ENCODE measurements around the gene GHR.
A peak's percentile ranks its signal among the peaks of the same experiment; 100 is the strongest.

GHR gene

GRCh38 chr5:42745856-42746255, 322.6 kb downstream of the GHR start:
- Histone ChIP-seq H3K9me3 (replicated peaks; ENCODE audit: insufficient read depth, low read length) (no peaks in the 10 kb centered on the region), H3K9me2 (replicated peaks; ENCODE audit: insufficient read depth, low read length) (no peaks in the 10 kb centered on the region), H3K36me3 (replicated peaks; ENCODE audit: insufficient read depth, low read length) (no peaks in the 10 kb centered on the region), H3K9ac (ENCODE audit: low read length) (no peak overlapping the region), H3K27me3 (replicated peaks; ENCODE audit: insufficient read depth, low read length) (no peaks in the 10 kb centered on the region), H3F3A (ENCODE audit: insufficient read depth, low read length) (no peaks in the 10 kb centered on the region), H2AFZ (ENCODE audit: low read length) (no peak overlapping the region), H4K20me1 (ENCODE audit: insufficient read depth, low read length) (no peaks in the 10 kb centered on the region), H3K4me2 (ENCODE audit: low read depth, low read length) (no peak overlapping the region), H3K27ac (ENCODE audit: low read length) (no peak overlapping the region), H3K4me1 (ENCODE audit: low read length) (no peaks in the 10 kb centered on the region), H3K79me2 (ENCODE audit: low read length) (no peaks in the 10 kb centered on the region), H3K4me3 (ENCODE audit: low read length) (no peak overlapping the region)
- no peak for DNase-seq
- TF ChIP-seq EZH2 (optimal IDR thresholded peaks at IDR 0.05; ENCODE audit: low read depth, low read length) = no peak
- no peak for TF ChIP-seq EZH2phosphoT487 (IDR thresholded peaks at IDR 0.05; ENCODE audit: low read length)
- TF ChIP-seq, protein P1, sequence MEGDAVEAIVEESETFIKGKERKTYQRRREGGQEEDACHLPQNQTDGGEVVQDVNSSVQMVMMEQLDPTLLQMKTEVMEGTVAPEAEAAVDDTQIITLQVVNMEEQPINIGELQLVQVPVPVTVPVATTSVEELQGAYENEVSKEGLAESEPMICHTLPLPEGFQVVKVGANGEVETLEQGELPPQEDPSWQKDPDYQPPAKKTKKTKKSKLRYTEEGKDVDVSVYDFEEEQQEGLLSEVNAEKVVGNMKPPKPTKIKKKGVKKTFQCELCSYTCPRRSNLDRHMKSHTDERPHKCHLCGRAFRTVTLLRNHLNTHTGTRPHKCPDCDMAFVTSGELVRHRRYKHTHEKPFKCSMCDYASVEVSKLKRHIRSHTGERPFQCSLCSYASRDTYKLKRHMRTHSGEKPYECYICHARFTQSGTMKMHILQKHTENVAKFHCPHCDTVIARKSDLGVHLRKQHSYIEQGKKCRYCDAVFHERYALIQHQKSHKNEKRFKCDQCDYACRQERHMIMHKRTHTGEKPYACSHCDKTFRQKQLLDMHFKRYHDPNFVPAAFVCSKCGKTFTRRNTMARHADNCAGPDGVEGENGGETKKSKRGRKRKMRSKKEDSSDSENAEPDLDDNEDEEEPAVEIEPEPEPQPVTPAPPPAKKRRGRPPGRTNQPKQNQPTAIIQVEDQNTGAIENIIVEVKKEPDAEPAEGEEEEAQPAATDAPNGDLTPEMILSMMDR (IDR thresholded peaks at IDR 0.05; ENCODE audit: low read length) = no peak

- H3K27ac ChIP-seq (ENCODE audit: low read length) = no peak overlapping the region
- DNase-seq = peak; percentile 47
- no peaks in the 10 kb centered on the region for H3K9me3 ChIP-seq (replicated peaks; ENCODE audit: insufficient read depth, low read length)
- H3K79me2 ChIP-seq (ENCODE audit: low read length) = no peaks in the 10 kb centered on the region
- H3K36me3 ChIP-seq (replicated peaks; ENCODE audit: insufficient read depth, low read length) = no peaks in the 10 kb centered on the region
- no peaks in the 10 kb centered on the region for H3F3A ChIP-seq (ENCODE audit: insufficient read depth, low read length)
- no peaks in the 10 kb centered on the region for H3K4me1 ChIP-seq (ENCODE audit: low read length)
- no peak overlapping the region for H3K9ac ChIP-seq (ENCODE audit: low read length)
- no peaks in the 10 kb centered on the region for H3K9me2 ChIP-seq (replicated peaks; ENCODE audit: insufficient read depth, low read length)
- TF ChIP-seq, protein P1 (IDR thresholded peaks at IDR 0.05; ENCODE audit: low read length) = no peak
- TF ChIP-seq EZH2 (optimal IDR thresholded peaks at IDR 0.05; ENCODE audit: low read depth, low read length) = no peak
- no peak for TF ChIP-seq EZH2phosphoT487 (IDR thresholded peaks at IDR 0.05; ENCODE audit: low read length)
- no peaks in the 10 kb centered on the region for H3K27me3 ChIP-seq (replicated peaks; ENCODE audit: insufficient read depth, low read length)
- no peaks in the 10 kb centered on the region for H4K20me1 ChIP-seq (ENCODE audit: insufficient read depth, low read length)
- no peak overlapping the region for H2AFZ ChIP-seq (ENCODE audit: low read length)
- H3K4me3 ChIP-seq (ENCODE audit: low read length) = no peak overlapping the region
- no peak overlapping the region for H3K4me2 ChIP-seq (ENCODE audit: low read depth, low read length)
These were observed 325.8 kb downstream of the GHR start for GRCh38 chr5:42749020-42749419.

DNA sequence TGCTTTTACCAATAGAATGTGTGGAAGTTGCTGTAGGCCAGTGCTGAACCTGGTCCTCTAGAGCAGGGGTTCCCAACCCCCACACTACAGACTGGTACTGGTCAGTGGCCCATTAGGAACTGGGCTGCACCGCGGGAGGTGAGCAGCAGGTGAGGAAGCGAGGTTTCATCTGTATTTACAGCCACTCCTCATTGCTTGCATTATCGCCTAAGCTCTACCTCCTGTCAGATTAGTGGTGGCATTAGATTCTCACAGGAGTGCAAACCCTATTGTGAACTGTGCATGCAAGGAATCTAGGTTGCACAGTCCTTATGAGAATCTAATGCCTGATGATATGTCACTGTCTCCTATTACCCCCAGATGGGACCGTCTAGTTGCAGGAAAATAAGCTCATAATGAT, 327.3 kb downstream of the GHR start:
- no peak for TF ChIP-seq EZH2 (optimal IDR thresholded peaks at IDR 0.05; ENCODE audit: low read depth, low read length)
- Histone ChIP-seq H3F3A (ENCODE audit: insufficient read depth, low read length) (no peaks in the 10 kb centered on the region), H3K36me3 (replicated peaks; ENCODE audit: insufficient read depth, low read length) (no peaks in the 10 kb centered on the region), H3K9ac (ENCODE audit: low read length) (no peak overlapping the region), H3K9me2 (replicated peaks; ENCODE audit: insufficient read depth, low read length) (no peaks in the 10 kb centered on the region), H3K27ac (ENCODE audit: low read length) (no peak overlapping the region), H3K9me3 (replicated peaks; ENCODE audit: insufficient read depth, low read length) (no peaks in the 10 kb centered on the region), H2AFZ (ENCODE audit: low read length) (no peak overlapping the region), H3K4me3 (ENCODE audit: low read length) (no peak overlapping the region), H4K20me1 (ENCODE audit: insufficient read depth, low read length) (no peaks in the 10 kb centered on the region), H3K79me2 (ENCODE audit: low read length) (no peaks in the 10 kb centered on the region), H3K27me3 (replicated peaks; ENCODE audit: insufficient read depth, low read length) (no peaks in the 10 kb centered on the region), H3K4me1 (ENCODE audit: low read length) (no peaks in the 10 kb centered on the region), H3K4me2 (ENCODE audit: low read depth, low read length) (no peak overlapping the region)
- no peak for DNase-seq

DNA sequence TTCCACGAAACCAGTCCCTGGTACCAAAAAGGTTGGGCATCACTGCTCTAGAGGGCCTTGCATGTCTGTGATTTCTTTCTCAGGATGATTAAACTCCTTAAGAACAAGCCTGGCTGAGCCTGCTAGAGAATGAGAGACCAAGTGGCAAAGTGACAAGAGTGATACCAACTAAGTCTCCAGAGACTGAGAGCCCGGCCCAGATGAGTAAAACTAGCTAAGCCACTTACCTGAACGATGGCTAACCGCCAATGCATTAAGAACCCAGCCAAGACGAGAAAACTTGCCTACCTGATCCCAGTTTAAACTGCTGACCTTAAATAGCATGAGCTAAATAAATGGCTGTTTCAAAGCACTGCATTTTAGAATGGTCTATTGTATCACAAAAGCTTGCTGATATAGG, 327.8 kb downstream of the GHR start:
- Histone ChIP-seq H3F3A (ENCODE audit: insufficient read depth, low read length) (no peaks in the 10 kb centered on the region), H3K4me2 (ENCODE audit: low read depth, low read length) (no peak overlapping the region), H3K9me3 (replicated peaks; ENCODE audit: insufficient read depth, low read length) (no peaks in the 10 kb centered on the region), H3K36me3 (replicated peaks; ENCODE audit: insufficient read depth, low read length) (no peaks in the 10 kb centered on the region), H2AFZ (ENCODE audit: low read length) (no peak overlapping the region), H4K20me1 (ENCODE audit: insufficient read depth, low read length) (no peaks in the 10 kb centered on the region), H3K9me2 (replicated peaks; ENCODE audit: insufficient read depth, low read length) (no peaks in the 10 kb centered on the region), H3K9ac (ENCODE audit: low read length) (no peak overlapping the region), H3K27ac (ENCODE audit: low read length) (no peak overlapping the region), H3K79me2 (ENCODE audit: low read length) (no peaks in the 10 kb centered on the region), H3K4me1 (ENCODE audit: low read length) (no peaks in the 10 kb centered on the region), H3K27me3 (replicated peaks; ENCODE audit: insufficient read depth, low read length) (no peaks in the 10 kb centered on the region), H3K4me3 (ENCODE audit: low read length) (no peak overlapping the region)
- no peak for TF ChIP-seq EZH2 (optimal IDR thresholded peaks at IDR 0.05; ENCODE audit: low read depth, low read length)
- TF ChIP-seq, protein P1 (IDR thresholded peaks at IDR 0.05; ENCODE audit: low read length) = no peak
- no peak for TF ChIP-seq EZH2phosphoT487 (IDR thresholded peaks at IDR 0.05; ENCODE audit: low read length)
- DNase-seq = no peak
